Stimulated activated CD8-positive, alpha-beta memory T cell treated with anti-CD3 and anti-CD28 coated beads, Interleukin-15, amount 100 ng/mL, for 4 hours (primary cell): ENCODE results near the gene LRRC8D.
A peak's percentile ranks its signal among the peaks of the same experiment; 100 is the strongest.

Experiments
- DNase-seq, 2 donors: peaks; one replicate each; pipeline ENCODE4 v3.0.0-alpha.2; 2020; ENCODE audit warnings: low read depth in 2 of 2

Gene LRRC8D

GRCh38 chr1:89807503-89807902 lies 13.3 kb upstream of the LRRC8D start:
- DNase-seq = no peak

- DNase-seq = no peak
Observed at GRCh38 chr1:89807983-89808382, 12.8 kb upstream of the LRRC8D start.

GRCh38 chr1:89808441-89809117 lies 12.3 kb upstream of the LRRC8D start:
- no peak for DNase-seq

- DNase-seq = no peak
Observed at GRCh38 chr1:89809556-89809955, 11.3 kb upstream of the LRRC8D start.

GRCh38 chr1:89810302-89810701 lies 10.5 kb upstream of the LRRC8D start:
- DNase-seq = no peak

- DNase-seq = no peak
Observed at GRCh38 chr1:89810880-89811279, 10.0 kb upstream of the LRRC8D start.

- no peak for DNase-seq
Observed at GRCh38 chr1:89812992-89813391, 7.8 kb upstream of the LRRC8D start.

- no peak for DNase-seq
Observed at GRCh38 chr1:89815040-89815439, 5.8 kb upstream of the LRRC8D start.

GRCh38 chr1:89815611-89816010 lies 5.2 kb upstream of the LRRC8D start:
- DNase-seq = no peak

- DNase-seq = no peak
Observed at GRCh38 chr1:89816366-89816765, 4.5 kb upstream of the LRRC8D start.

- DNase-seq = peak; percentile 34 to 39
Observed at GRCh38 chr1:89821322-89822108, 683 bp downstream of the LRRC8D start.

GRCh38 chr1:89822109-89822962 lies 1.5 kb downstream of the LRRC8D start:
- DNase-seq = no peak

- no peak for DNase-seq
Observed at GRCh38 chr1:89822999-89823628, 2.3 kb downstream of the LRRC8D start.

- no peak for DNase-seq
Observed at GRCh38 chr1:89823679-89824292, 3.0 kb downstream of the LRRC8D start.

GRCh38 chr1:89826594-89826993 lies 5.8 kb downstream of the LRRC8D start:
- DNase-seq = no peak

- no peak for DNase-seq
Observed at GRCh38 chr1:89827330-89827729, 6.5 kb downstream of the LRRC8D start.

- DNase-seq = no peak
Observed at GRCh38 chr1:89827902-89828301, 7.1 kb downstream of the LRRC8D start.

- DNase-seq = no peak
Observed at GRCh38 chr1:89829186-89829585, 8.4 kb downstream of the LRRC8D start.

- no peak for DNase-seq
Observed at GRCh38 chr1:89831462-89832120, 10.8 kb downstream of the LRRC8D start.

GRCh38 chr1:89832496-89833127 lies 11.8 kb downstream of the LRRC8D start:
- DNase-seq = no peak
